Kidney epithelial cell (primary cell): ENCODE measurements around the gene PTPRF. TPM values are rescaled to one million over a fixed set of nuclear protein-coding genes. Genes with fewer than 3 reads are reported as not detected.

Experiments
- DNase-seq: peaks from one replicate; pipeline ENCODE4 v3.0.0-alpha.2; 2010; ENCODE audit warnings: low read depth
- H3K27me3 ChIP-seq: 2 replicates; pipeline ENCODE4 v1.6.0; 2011; ENCODE audit warnings: low read length; ENCODE audit not compliant: control insufficient read depth, insufficient read depth
- H3K36me3 ChIP-seq: 2 replicates; pipeline ENCODE4 v1.5.1; 2011; ENCODE audit warnings: low read length; ENCODE audit not compliant: control insufficient read depth, insufficient read depth
- H3K4me3 ChIP-seq: 2 replicates; pipeline ENCODE4 v1.5.1; 2011; ENCODE audit warnings: low read depth, mild to moderate bottlenecking, control low read depth, low read length
- CTCF ChIP-seq: IDR thresholded peaks from 2 replicates; pipeline ENCODE4 v1.5.1; 2011; ENCODE audit warnings: mild to moderate bottlenecking, moderate library complexity, low read length, control low read depth, inconsistent platforms; ENCODE audit not compliant: insufficient read depth, poor library complexity, severe bottlenecking
- total RNA-seq: library from RNA; depleted of rRNA; stranded (reverse); fragments of >200 nt; gene quantifications from 2 replicates; pipeline ENCODE4 v1.2.3, GENCODE V29; 2015

PTPRF gene
- 297 and 346 TPM in 2 replicates for total RNA-seq

GRCh38 chr1:43530483-43531106 is at the start of gene PTPRF:
Gene PTPRF, plus strand, starts transcription at chr1:43530883. Its CDS starts 14,193 bp downstream, at chr1:43545076.
- Histone ChIP-seq H3K27me3 (no peaks in the 10 kb centered on the region), H3K36me3 (no peaks in the 10 kb centered on the region), H3K4me3 (peak within 1 kb of the TSS; percentile 84)
- DNase-seq, result no peak
- TF ChIP-seq CTCF, result no peak

GRCh38 chr1:43481491-43481890 is 49.2 kb upstream of the PTPRF start:
- H3K36me3 ChIP-seq, result no peaks in the 10 kb centered on the region
- no peak for DNase-seq
- no peak overlapping the region for H3K4me3 ChIP-seq
- TF ChIP-seq CTCF, result no peak
- no peaks in the 10 kb centered on the region for H3K27me3 ChIP-seq

GRCh38 chr1:43482215-43482614 is 48.5 kb upstream of the PTPRF start:
- no peak for DNase-seq
- Histone ChIP-seq H3K27me3 (no peaks in the 10 kb centered on the region), H3K4me3 (no peak overlapping the region), H3K36me3 (no peaks in the 10 kb centered on the region)
- no peak for TF ChIP-seq CTCF

- TF ChIP-seq CTCF, result no peak
- Histone ChIP-seq H3K27me3 (no peaks in the 10 kb centered on the region), H3K36me3 (no peaks in the 10 kb centered on the region), H3K4me3 (no peak overlapping the region)
- no peak for DNase-seq
These were observed 46.3 kb upstream of the PTPRF start for GRCh38 chr1:43484367-43484766.

GRCh38 chr1:43488165-43488564 is 42.5 kb upstream of the PTPRF start:
- H3K36me3 ChIP-seq, result no peaks in the 10 kb centered on the region
- no peak overlapping the region for H3K4me3 ChIP-seq
- TF ChIP-seq CTCF, result no peak
- DNase-seq, result no peak
- H3K27me3 ChIP-seq, result no peaks in the 10 kb centered on the region

DNA sequence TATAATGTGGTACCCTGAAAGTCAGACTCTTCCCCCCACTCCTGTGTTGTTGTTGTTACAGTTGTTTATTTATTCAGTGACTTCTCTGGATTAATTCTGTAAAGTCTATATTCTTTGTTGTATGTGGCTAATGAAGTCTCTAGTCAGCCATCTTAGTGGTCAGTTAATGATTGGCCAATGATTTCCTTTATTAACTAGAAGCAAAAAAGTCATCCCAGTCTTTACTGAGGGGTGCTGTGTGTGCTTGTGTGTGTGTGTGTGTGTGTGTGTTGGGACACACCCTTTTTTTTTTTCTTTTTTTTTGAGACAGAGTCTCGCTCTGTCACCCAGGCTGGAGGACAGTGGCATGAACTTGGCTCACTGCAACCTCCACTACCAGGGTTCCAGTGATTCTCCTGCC is 39.6 kb upstream of the PTPRF start:
- no peak overlapping the region for H3K4me3 ChIP-seq
- H3K36me3 ChIP-seq, result no peaks in the 10 kb centered on the region
- TF ChIP-seq CTCF, result no peak
- H3K27me3 ChIP-seq, result no peaks in the 10 kb centered on the region
- DNase-seq, result no peak
